ENCODE data around the gene SORCS2. TPM values are rescaled to one million over a fixed set of nuclear protein-coding genes. Genes with fewer than 3 reads are reported as not detected.

The SORCS2 gene
- total RNA-seq, 4 donors from 2014 or later: 0.48 to 1.8 (median 0.68) TPM; not detected in 1

DNA sequence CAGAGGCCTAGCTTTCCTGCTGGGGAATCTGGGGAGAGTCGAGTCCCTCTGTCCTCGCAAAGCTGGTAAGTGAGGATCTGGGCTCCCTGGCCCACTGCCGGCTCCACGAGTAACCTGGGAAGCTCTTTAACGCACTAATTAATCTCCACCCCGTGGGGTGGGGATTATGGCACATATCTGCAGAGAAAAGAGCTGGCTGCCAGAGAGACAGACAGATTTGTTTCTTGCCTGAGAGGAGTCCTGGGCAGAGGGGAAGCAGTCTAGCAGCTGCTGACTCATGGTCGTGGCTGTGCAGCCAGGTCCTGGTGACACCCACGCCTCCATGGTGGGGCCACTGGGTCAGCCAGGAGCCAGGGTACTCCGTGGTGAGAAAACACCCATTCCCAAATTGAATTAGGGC lies 14.0 kb downstream of the SORCS2 start:
- Histone ChIP-seq H3K4me3 (no peak overlapping the region), H3K36me3 (no peaks in the 10 kb centered on the region), H3K27ac (peak overlapping the region; percentile 72 to 89 (median 79)), H3K27me3 (peaks cover 6% of the 10 kb centered on the region), H3K4me1 (peaks cover 4 to 25% (median 15%) of the 10 kb centered on the region in 4 donors), H3K9me3 (no peaks in the 10 kb centered on the region)
- in situ Hi-C loops (cut with MboI; ENCODE audit: low pct_ligation_motif_present in 1 of 4, low pct_unique_long_range_greater_than_20kb in 1 of 4, low sequenced_read_pairs in 3 of 4) (no loop called here), intact Hi-C loops (cut with DNase I; ENCODE audit: low total_unique reads) (no loop called here)
- TF ChIP-seq CTCF (IDR thresholded peaks at IDR 0.05) (no peak), POLR2AphosphoS5 (IDR thresholded peaks at IDR 0.05) (no peak), POLR2A (IDR thresholded peaks at IDR 0.05) (no peak), EP300 (IDR thresholded peaks at IDR 0.05; ENCODE audit: low read depth) (no peak)
- DNase-seq: no peak
- WGBS, 2 donors (ENCODE audit: low coverage in 1 of 2): 36 to 40% methylated on average over 1 to 9 of the region's 9 CpGs

- Histone ChIP-seq H3K36me3 (no peaks in the 10 kb centered on the region), H3K4me3 (no peak overlapping the region), H3K27ac (peak overlapping the region; percentile 72 to 89 (median 79)), H3K27me3 (peaks cover 6% of the 10 kb centered on the region), H3K4me1 (peaks cover 4 to 25% (median 15%) of the 10 kb centered on the region in 4 donors), H3K9me3 (no peaks in the 10 kb centered on the region)
- in situ Hi-C loops (cut with MboI; ENCODE audit: low pct_ligation_motif_present in 1 of 4, low pct_unique_long_range_greater_than_20kb in 1 of 4, low sequenced_read_pairs in 3 of 4) (no loop called here), intact Hi-C loops (cut with DNase I; ENCODE audit: low total_unique reads) (no loop called here)
- DNase-seq: peak; percentile 66
- TF ChIP-seq POLR2A (IDR thresholded peaks at IDR 0.05): no peak
- TF ChIP-seq POLR2AphosphoS5 (IDR thresholded peaks at IDR 0.05): peak in 1 of 3 donors; percentile 40
- 36 to 60% methylated on average over 9 to 15 of the region's 21 CpGs for WGBS, 2 donors (ENCODE audit: low coverage in 1 of 2)
Measured at GRCh38 chr4:7206911-7207567, 14.7 kb downstream of the SORCS2 start.

DNA sequence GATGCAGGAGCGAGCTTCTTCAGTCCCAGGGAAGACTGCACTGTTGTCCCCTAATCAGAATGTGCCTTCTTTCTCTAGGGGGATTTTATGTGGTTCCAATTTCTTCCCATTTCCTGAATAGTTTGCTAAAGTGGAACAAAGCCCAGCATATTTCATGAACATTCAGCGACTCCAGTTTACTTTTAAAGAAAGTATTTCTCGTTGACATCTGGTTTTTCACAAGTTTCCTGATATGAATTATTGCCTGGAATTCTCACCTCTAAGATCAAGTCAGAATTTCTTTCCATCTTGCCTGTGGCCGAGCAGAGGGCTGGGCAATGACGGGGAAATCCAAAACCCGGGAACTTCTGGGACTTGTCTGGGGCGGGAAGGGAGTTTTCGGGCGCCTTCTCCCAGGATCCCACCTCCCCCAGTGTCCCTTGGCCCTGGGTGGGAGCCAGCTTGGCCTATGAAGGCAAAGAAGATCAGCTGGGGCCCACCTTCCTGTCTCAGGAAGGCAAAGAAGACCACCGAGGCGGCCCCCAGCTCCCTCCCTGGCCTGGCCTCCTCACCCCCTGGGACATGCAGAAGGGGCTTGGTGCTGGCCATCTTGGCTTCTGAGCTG lies 15.4 kb downstream of the SORCS2 start:
- WGBS, 2 donors (ENCODE audit: low coverage in 1 of 2): 39 to 66% methylated on average over 3 to 11 of the region's 11 CpGs
- in situ Hi-C loops (cut with MboI; ENCODE audit: low pct_ligation_motif_present in 1 of 4, low pct_unique_long_range_greater_than_20kb in 1 of 4, low sequenced_read_pairs in 3 of 4) (no loop called here), intact Hi-C loops (cut with DNase I; ENCODE audit: low total_unique reads) (no loop called here)
- H3K4me1 ChIP-seq: peaks cover 4 to 25% (median 15%) of the 10 kb centered on the region in 4 donors
- H3K27me3 ChIP-seq: peaks cover 6% of the 10 kb centered on the region
- no peaks in the 10 kb centered on the region for H3K36me3 ChIP-seq
- no peak for TF ChIP-seq EP300 (IDR thresholded peaks at IDR 0.05; ENCODE audit: low read depth)
- TF ChIP-seq CTCF (IDR thresholded peaks at IDR 0.05): no peak
- TF ChIP-seq POLR2A (IDR thresholded peaks at IDR 0.05): no peak
- TF ChIP-seq POLR2AphosphoS5 (IDR thresholded peaks at IDR 0.05): no peak
- no peak overlapping the region for H3K4me3 ChIP-seq
- DNase-seq: no peak
- H3K9me3 ChIP-seq: no peaks in the 10 kb centered on the region
- peak overlapping the region; percentile 72 to 89 (median 79) for H3K27ac ChIP-seq

DNA sequence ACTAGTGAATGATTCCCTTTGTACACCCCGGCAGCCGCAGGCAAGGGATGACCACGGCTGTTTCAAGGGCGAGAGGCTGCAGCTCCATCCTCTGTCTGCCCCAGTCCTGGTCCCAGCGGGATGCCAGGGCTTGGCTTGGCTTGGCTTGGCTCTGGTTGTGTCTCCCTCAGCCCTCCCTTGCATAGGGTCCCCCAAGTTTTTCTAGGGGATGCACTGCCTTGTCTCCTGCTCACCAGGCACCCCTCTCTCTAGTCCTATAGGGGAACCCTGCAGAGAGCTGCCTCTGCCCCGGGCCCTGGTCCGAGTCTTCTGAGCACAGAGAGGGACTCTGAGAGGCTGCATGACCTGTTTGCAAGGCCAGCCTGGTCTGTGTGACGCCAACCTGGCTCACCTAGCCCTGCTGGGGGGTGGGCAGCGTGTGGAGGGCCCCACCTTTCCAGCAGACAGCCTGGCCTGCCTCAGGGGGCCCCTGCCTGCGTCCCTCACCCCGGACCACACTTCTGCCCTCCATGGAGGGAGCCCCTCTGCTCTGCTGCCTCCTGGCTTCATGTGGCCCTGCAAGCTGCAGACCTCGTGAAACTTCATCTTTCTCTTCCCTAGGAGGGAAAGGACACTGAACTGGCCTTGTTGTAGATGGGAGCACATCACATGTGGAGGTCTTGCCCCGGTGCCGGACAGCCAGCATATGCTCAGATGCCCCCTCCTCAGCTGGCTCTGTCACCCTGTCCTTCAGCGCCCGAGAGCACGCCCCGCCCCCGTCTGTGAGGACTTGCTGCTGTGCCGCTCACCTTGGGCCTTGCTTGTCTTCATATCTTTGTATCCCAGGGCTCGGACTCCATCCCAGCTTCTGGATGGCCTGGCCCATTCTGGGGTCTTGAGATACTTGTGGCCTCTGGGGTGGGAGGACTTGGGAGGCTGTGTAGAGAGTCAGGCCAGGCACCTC lies 16.4 kb downstream of the SORCS2 start:
- H3K9me3 ChIP-seq: no peaks in the 10 kb centered on the region
- intact Hi-C loops (cut with DNase I; ENCODE audit: low total_unique reads): no loop called here
- 80 to 85% methylated on average over 1 to 20 of the region's 21 CpGs for WGBS, 2 donors (ENCODE audit: low coverage in 1 of 2)
- in situ Hi-C loops (cut with MboI; ENCODE audit: low pct_ligation_motif_present in 1 of 4, low pct_unique_long_range_greater_than_20kb in 1 of 4, low sequenced_read_pairs in 3 of 4): no loop called here
- H3K4me1 ChIP-seq: peaks cover 4 to 25% (median 15%) of the 10 kb centered on the region in 4 donors
- no peak for DNase-seq
- TF ChIP-seq POLR2AphosphoS5 (IDR thresholded peaks at IDR 0.05) (no peak), EP300 (IDR thresholded peaks at IDR 0.05; ENCODE audit: low read depth) (no peak), CTCF (IDR thresholded peaks at IDR 0.05) (no peak), POLR2A (IDR thresholded peaks at IDR 0.05) (no peak)
- H3K27ac ChIP-seq: peak overlapping the region in 2 of 4 donors; percentile 75 to 89
- no peak overlapping the region for H3K4me3 ChIP-seq
- peaks cover 6% of the 10 kb centered on the region for H3K27me3 ChIP-seq
- H3K36me3 ChIP-seq: no peaks in the 10 kb centered on the region
